HUES64 (cell line): ENCODE measurements around the gene RFX2.

Source experiments
- H3K27ac ChIP-seq: 2 replicates; pipeline ENCODE4 v1.7.0; 2013; ENCODE audit warnings: low read depth, low read length, inconsistent platforms
- H3K27me3 ChIP-seq: 2 replicates; pipeline ENCODE4 v1.6.1; 2013; ENCODE audit warnings: mild to moderate bottlenecking, low read length; ENCODE audit not compliant: insufficient read depth
- H3K36me3 ChIP-seq: 2 replicates; pipeline ENCODE4 v1.6.1; 2013; ENCODE audit warnings: mild to moderate bottlenecking, low read length; ENCODE audit not compliant: insufficient read depth
- H3K4me1 ChIP-seq: 2 replicates; pipeline ENCODE4 v1.6.1; 2013; ENCODE audit warnings: mild to moderate bottlenecking, low read length, moderate library complexity; ENCODE audit not compliant: insufficient read depth
- H3K4me3 ChIP-seq: 2 replicates; pipeline ENCODE4 v1.5.1; 2013; ENCODE audit warnings: mild to moderate bottlenecking, low read length, moderate library complexity
- H3K9ac ChIP-seq: 2 replicates; pipeline ENCODE4 v1.6.1; 2013; ENCODE audit warnings: mild to moderate bottlenecking, low read depth, low read length
- H3K9me3 ChIP-seq: 2 replicates; pipeline ENCODE4 v1.6.1; 2013; ENCODE audit warnings: low read depth, low read length; ENCODE audit not compliant: insufficient read depth
- WGBS: fragments of 150-250, 120-280 bp; methylation state at CpG from one replicate; pipeline ENCODE4 v1.1.7; 2013; ENCODE audit warnings: missing lambda C conversion rate; 5-methylcytosine and 5-hydroxymethylcytosine counted together

Gene RFX2

GRCh38 chr19:6044056-6044805 is 66.1 kb downstream of the RFX2 start:
- 93% methylated on average over 21 of the region's 21 CpGs for WGBS
- no peaks in the 10 kb centered on the region for H3K36me3 ChIP-seq
- H3K27ac ChIP-seq: no peak overlapping the region
- no peaks in the 10 kb centered on the region for H3K27me3 ChIP-seq
- peaks cover 6% of the 10 kb centered on the region; the same call in 1 of the 2 replicates for H3K4me1 ChIP-seq
- no peaks in the 10 kb centered on the region for H3K9me3 ChIP-seq
- no peak overlapping the region for H3K4me3 ChIP-seq
- no peak overlapping the region for H3K9ac ChIP-seq

GRCh38 chr19:6042776-6043726 is 67.2 kb downstream of the RFX2 start:
- no peak overlapping the region for H3K9ac ChIP-seq
- no peaks in the 10 kb centered on the region for H3K36me3 ChIP-seq
- no peaks in the 10 kb centered on the region for H3K27me3 ChIP-seq
- no peaks in the 10 kb centered on the region for H3K9me3 ChIP-seq
- H3K4me3 ChIP-seq: no peak overlapping the region
- WGBS: 94% methylated on average over 12 of the region's 12 CpGs
- no peak overlapping the region for H3K27ac ChIP-seq
- H3K4me1 ChIP-seq: 0 out of 2 replicates have a peak, but pooled peaks cover under 1% of the 10 kb centered on the region

DNA sequence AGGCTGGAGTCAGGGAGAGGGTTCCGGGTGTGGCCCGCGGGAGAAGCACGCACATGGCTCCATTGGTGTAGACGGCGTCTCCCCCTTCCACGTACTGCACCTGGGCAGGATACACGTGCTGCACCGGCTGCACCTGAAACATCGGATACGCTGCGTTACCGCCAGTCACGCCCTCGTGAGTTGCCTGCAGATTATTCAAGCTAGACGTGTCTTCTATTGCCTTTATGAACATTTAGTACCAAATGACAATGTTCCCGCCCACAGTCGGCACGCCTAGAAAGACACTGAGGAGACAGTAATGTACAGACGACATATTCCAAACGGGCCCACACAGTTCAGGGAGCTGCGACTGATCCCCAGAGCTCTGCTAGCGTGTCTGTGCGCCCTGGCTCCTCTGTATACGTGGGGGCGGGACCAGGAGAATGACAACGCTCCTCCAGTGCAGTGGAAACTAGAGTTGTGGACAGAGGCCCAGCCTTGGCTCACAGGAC is 68.3 kb downstream of the RFX2 start:
- H3K27me3 ChIP-seq: no peaks in the 10 kb centered on the region
- no peaks in the 10 kb centered on the region for H3K9me3 ChIP-seq
- WGBS: 95% methylated on average over 27 of the region's 27 CpGs
- H3K4me1 ChIP-seq: no peaks in the 10 kb centered on the region
- no peaks in the 10 kb centered on the region for H3K36me3 ChIP-seq
- H3K9ac ChIP-seq: no peak overlapping the region
- no peak overlapping the region for H3K4me3 ChIP-seq
- H3K27ac ChIP-seq: no peak overlapping the region

DNA sequence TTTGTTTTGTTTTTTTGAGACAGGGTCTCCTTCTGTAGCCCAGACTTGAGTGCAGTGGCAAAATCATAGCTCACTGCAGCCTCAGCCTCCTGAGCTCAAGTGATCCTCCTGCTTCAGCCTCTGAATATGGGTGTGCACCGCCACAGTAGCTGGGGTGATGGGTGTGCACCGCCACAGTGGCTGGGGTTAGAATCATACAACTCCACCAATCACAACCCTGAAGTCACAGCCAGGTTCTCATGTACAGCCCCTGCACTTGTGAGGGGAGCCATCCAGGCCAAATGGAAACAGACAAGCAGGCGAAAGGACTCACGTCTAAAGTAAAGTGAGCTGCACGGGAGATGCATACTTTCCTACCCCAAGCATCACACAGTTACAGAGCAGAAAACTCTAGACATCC is 69.2 kb downstream of the RFX2 start:
- Histone ChIP-seq H3K4me1 (no peaks in the 10 kb centered on the region), H3K9ac (no peak overlapping the region), H3K27ac (no peak overlapping the region), H3K4me3 (no peak overlapping the region), H3K27me3 (no peaks in the 10 kb centered on the region), H3K9me3 (no peaks in the 10 kb centered on the region), H3K36me3 (no peaks in the 10 kb centered on the region)
- WGBS: 86% methylated on average over 5 of the region's 5 CpGs

DNA sequence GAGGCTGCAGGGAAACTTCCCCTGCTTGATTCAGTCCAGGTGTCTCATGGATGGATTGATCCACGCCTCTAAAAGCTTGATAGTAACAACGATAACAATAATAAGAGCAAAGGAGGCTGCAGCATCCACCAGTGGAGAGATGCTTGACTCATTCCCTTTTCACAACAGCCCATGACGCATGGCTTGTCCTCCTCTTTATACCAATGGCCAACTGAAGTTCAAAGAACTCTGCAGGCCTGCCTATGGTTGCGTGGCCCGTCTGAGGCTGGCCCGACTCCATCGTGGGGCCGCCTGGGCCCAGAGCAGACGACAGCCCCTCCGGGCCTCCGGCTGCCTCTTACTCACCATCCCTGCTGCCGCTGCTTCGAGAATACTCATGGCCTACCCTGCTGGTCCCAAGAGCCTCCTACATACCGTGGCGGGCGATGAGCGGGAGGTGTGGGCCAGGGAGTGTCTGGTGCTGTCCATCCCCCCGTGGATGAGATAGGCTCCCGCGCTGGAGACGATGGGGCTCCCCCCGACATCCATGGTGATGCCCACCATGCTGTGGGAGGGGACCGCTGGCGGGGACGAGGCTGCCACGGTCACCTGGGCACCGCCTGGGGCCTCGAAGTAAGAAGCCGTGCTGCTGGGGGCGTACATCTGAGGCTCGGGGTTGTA is 70.6 kb downstream of the RFX2 start:
- H3K36me3 ChIP-seq: no peaks in the 10 kb centered on the region
- no peaks in the 10 kb centered on the region for H3K9me3 ChIP-seq
- H3K9ac ChIP-seq: no peak overlapping the region
- H3K4me1 ChIP-seq: no peaks in the 10 kb centered on the region
- no peaks in the 10 kb centered on the region for H3K27me3 ChIP-seq
- H3K4me3 ChIP-seq: no peak overlapping the region
- 94% methylated on average over 31 of the region's 31 CpGs for WGBS
- no peak overlapping the region for H3K27ac ChIP-seq

GRCh38 chr19:6038634-6039405 is 71.5 kb downstream of the RFX2 start:
- H3K27ac ChIP-seq: no peak overlapping the region
- no peaks in the 10 kb centered on the region for H3K9me3 ChIP-seq
- H3K4me1 ChIP-seq: no peaks in the 10 kb centered on the region
- no peaks in the 10 kb centered on the region for H3K36me3 ChIP-seq
- WGBS: 91% methylated on average over 5 of the region's 5 CpGs
- H3K27me3 ChIP-seq: no peaks in the 10 kb centered on the region
- H3K9ac ChIP-seq: no peak overlapping the region
- no peak overlapping the region for H3K4me3 ChIP-seq

DNA sequence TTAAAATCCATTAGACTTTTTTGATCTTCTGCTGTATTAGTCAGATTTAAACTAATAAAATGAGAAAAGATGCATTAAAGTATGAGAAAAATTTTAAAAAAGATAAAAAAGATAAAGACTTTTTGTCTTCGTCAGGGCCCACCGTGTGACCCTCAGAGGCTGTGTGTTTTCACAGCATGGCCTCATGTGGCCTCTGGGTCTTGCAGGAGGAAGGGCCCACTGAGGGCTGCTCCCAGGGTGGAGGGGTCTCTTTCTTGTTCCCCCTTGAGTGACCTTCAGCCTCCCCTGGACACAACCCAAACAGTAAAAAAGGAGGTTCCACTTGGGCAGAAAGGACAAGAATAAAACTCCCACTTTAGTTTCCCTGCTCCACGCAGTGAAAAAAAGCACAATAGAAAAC is 75.3 kb downstream of the RFX2 start:
- H3K9ac ChIP-seq: no peak overlapping the region
- no peaks in the 10 kb centered on the region for H3K27me3 ChIP-seq
- H3K4me1 ChIP-seq: no peaks in the 10 kb centered on the region
- H3K4me3 ChIP-seq: no peak overlapping the region
- no peak overlapping the region for H3K27ac ChIP-seq
- 87% methylated on average over 3 of the region's 3 CpGs for WGBS
- H3K9me3 ChIP-seq: no peaks in the 10 kb centered on the region
- no peaks in the 10 kb centered on the region for H3K36me3 ChIP-seq

DNA sequence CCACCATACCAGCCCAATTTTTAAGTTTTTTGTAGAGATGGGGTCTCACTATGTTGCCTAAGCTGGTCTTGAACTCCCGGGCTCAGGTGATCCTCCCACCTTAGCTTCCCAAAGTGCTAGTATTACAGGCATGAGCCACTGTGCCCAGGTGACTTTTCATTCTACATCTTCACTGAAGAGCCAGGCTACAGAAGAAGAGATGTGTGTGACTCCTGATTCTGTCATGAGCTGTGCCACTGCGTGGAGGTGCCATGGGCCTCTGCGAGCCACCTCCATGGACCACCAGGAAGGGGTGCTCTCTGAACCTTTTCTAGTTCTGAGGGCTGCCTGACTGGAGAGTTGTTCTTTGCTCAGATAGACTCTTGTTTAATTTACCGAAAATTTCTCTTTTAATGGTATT is 75.8 kb downstream of the RFX2 start:
- Histone ChIP-seq H3K27ac (no peak overlapping the region), H3K9me3 (no peaks in the 10 kb centered on the region), H3K4me1 (no peaks in the 10 kb centered on the region), H3K4me3 (no peak overlapping the region), H3K9ac (no peak overlapping the region), H3K27me3 (no peaks in the 10 kb centered on the region), H3K36me3 (no peaks in the 10 kb centered on the region)
- WGBS: 97% methylated on average over 4 of the region's 4 CpGs

- Histone ChIP-seq H3K36me3 (no peaks in the 10 kb centered on the region), H3K4me1 (no peaks in the 10 kb centered on the region), H3K9me3 (no peaks in the 10 kb centered on the region), H3K27me3 (no peaks in the 10 kb centered on the region), H3K27ac (no peak overlapping the region), H3K9ac (no peak overlapping the region), H3K4me3 (no peak overlapping the region)
- WGBS: 90% methylated on average over 4 of the region's 4 CpGs
Measured at GRCh38 chr19:6033744-6034264, 76.5 kb downstream of the RFX2 start.

GRCh38 chr19:6032827-6033226 is 77.5 kb downstream of the RFX2 start:
- Histone ChIP-seq H3K27me3 (no peaks in the 10 kb centered on the region), H3K9me3 (no peaks in the 10 kb centered on the region), H3K9ac (no peak overlapping the region), H3K4me1 (no peaks in the 10 kb centered on the region), H3K4me3 (no peak overlapping the region), H3K36me3 (no peaks in the 10 kb centered on the region), H3K27ac (no peak overlapping the region)
- WGBS: 93% methylated on average over 9 of the region's 9 CpGs
